ENCODE data around the gene ETV7. TPM values are rescaled to one million over a fixed set of nuclear protein-coding genes. Genes with fewer than 3 reads are reported as not detected.
A peak's percentile ranks its signal among the peaks of the same experiment; 100 is the strongest.

ETV7 gene
- total RNA-seq, 1 donor from 2014 or later: not detected

DNA sequence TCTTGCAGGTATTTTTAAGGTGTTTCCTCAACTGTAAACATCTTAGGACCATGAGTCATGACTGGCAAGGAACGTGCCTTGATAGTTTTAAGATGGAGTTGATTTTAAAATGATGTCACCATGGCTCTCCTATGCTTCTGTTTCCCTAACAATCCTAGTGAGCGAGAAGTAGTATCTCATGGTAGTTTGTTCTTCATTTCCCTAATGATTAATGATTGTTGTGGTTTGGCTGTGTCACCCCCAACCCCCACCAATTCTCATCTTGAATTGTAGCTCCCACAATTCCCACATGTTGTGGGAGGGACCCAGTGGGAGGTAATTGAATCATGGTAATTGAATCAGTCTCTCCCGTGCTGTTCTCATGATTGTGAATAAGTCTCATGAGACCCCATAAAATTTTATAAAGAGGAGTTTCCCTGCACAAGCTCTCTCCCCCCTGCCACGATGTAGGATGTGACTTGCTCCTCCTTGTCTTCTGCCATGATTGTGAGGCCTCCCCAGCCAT, 34.0 kb downstream of the ETV7 start:
- Mint-ChIP-seq H3K4me1 (ENCODE audit: low read depth, unreplicated experiment) (peaks cover 10% of the 10 kb centered on the region), H3K36me3 (ENCODE audit: unreplicated experiment) (peaks cover 7% of the 10 kb centered on the region)

DNA sequence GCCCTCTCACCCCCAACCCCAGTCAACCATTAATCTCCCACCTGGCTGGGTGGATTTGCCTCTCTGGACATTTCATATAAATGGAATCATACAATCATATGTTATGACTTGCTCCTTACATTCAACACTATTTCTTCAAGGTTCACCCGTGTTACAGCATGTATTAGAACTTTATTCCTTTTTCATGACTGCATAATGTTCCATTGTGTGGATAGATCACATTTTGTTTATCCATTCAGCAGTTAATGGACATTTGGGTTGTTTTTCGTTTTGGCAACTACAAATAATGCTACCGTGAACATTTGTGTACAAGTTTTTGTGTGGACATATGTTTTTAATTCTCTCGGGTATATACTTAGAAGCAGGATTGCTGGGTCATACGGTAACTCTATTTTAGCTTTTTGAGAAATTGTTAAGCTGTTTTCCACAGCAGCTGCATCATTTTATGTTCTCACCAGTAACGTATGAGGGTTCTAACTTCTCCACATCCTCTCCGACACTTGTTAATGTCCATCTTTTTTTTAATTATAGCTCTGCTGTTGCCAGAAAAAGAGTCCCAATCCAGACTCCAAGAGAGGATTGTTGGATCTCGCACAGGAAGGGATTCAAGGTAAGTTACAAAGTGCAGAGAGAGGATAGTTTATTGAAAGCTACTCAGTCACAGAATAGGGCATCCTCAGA, 34.9 kb downstream of the ETV7 start:
- Mint-ChIP-seq H3K4me1 (ENCODE audit: low read depth, unreplicated experiment) (peaks cover 10% of the 10 kb centered on the region), H3K36me3 (ENCODE audit: unreplicated experiment) (peaks cover 7% of the 10 kb centered on the region), H3K4me3 (ENCODE audit: unreplicated experiment) (no peak overlapping the region), H3K27ac (ENCODE audit: unreplicated experiment) (no peak overlapping the region), H3K9me3 (ENCODE audit: unreplicated experiment) (peaks cover 4% of the 10 kb centered on the region), H3K27me3 (ENCODE audit: unreplicated experiment) (peaks cover 4% of the 10 kb centered on the region)
- no peak for DNase-seq
- TF ChIP-seq, protein P1, sequence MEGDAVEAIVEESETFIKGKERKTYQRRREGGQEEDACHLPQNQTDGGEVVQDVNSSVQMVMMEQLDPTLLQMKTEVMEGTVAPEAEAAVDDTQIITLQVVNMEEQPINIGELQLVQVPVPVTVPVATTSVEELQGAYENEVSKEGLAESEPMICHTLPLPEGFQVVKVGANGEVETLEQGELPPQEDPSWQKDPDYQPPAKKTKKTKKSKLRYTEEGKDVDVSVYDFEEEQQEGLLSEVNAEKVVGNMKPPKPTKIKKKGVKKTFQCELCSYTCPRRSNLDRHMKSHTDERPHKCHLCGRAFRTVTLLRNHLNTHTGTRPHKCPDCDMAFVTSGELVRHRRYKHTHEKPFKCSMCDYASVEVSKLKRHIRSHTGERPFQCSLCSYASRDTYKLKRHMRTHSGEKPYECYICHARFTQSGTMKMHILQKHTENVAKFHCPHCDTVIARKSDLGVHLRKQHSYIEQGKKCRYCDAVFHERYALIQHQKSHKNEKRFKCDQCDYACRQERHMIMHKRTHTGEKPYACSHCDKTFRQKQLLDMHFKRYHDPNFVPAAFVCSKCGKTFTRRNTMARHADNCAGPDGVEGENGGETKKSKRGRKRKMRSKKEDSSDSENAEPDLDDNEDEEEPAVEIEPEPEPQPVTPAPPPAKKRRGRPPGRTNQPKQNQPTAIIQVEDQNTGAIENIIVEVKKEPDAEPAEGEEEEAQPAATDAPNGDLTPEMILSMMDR (IDR thresholded peaks at IDR 0.05; ENCODE audit: partially characterized antibody, unreplicated experiment): no peak

More for the DNA sequence above, 34.0 kb downstream of the ETV7 start:
- Mint-ChIP-seq H3K4me3 (ENCODE audit: unreplicated experiment) (no peak overlapping the region), H3K27ac (ENCODE audit: unreplicated experiment) (no peak overlapping the region), H3K27me3 (ENCODE audit: unreplicated experiment) (peaks cover 4% of the 10 kb centered on the region), H3K9me3 (ENCODE audit: unreplicated experiment) (peaks cover 4% of the 10 kb centered on the region)
- no peak for DNase-seq
- TF ChIP-seq, protein P1 (IDR thresholded peaks at IDR 0.05; ENCODE audit: partially characterized antibody, unreplicated experiment): no peak

DNA sequence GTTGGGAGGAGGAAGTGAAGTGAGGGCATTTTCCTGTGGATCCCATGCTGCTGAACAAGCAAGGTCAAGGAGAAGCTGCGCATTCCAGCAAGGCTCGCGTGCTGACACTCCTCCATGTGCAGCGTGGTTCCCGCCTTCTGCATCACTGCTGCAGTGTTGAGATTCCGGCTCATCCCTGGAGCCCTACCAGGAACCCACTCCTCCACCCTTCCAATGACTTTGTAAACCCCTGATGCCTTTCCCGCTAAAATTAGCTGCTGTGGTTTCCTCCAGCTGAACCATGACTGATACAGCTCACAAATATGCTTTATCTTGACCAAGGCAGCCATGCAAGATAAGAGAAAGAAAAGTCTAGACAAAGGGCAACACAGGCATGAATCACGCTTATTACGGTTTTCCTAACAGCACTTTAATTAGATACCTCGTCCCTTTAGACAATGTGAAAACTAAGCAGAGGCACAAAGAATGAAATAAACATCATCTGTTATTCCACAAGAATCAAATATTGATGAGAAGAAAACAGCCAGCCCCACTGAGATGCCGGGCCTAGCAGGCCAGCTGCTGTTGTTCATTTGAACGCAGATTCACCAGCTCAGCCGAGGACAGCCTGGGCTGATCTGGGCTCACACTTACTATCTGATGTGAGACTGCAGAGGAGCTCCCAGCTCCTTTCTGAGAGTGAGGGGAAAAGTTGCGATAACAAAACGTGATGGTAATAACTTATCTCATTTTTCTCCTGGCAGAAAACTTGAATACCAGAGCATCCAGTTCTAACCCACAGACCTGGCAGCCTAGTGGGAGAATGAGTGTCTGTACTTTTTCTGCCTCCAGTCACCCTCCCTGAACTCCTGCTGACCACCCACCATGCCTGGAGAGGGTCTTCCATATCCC, 36.5 kb downstream of the ETV7 start:
- Mint-ChIP-seq H3K27me3 (ENCODE audit: unreplicated experiment) (peaks cover 6% of the 10 kb centered on the region), H3K4me1 (ENCODE audit: low read depth, unreplicated experiment) (peaks cover 10% of the 10 kb centered on the region), H3K36me3 (ENCODE audit: unreplicated experiment) (peaks cover 7% of the 10 kb centered on the region), H3K9me3 (ENCODE audit: unreplicated experiment) (peaks cover 4% of the 10 kb centered on the region), H3K27ac (ENCODE audit: unreplicated experiment) (peak overlapping the region; percentile 64), H3K4me3 (ENCODE audit: unreplicated experiment) (no peak overlapping the region)
- TF ChIP-seq, protein P1 (IDR thresholded peaks at IDR 0.05; ENCODE audit: partially characterized antibody, unreplicated experiment): no peak
- DNase-seq: no peak

DNA sequence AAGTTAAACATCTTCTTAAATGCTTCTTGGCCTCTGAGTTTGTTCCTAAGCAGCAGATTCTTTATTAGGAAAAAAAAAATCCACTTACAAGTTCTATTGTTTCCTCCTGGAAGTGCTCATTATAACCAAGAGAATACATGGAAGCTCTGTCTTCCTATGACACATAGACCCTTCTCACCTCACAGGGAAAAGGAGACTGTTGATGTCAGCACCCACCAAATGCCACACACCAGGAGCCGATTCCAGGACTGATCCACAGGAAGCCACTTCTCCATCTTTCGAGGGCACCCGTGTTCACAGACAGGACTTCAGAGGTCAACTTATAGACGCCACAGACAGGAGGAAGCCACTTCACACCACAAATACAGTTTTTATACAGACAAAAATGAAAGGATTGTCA, 37.4 kb downstream of the ETV7 start:
- TF ChIP-seq, protein P1 (IDR thresholded peaks at IDR 0.05; ENCODE audit: partially characterized antibody, unreplicated experiment): no peak
- Mint-ChIP-seq H3K4me3 (ENCODE audit: unreplicated experiment) (no peak overlapping the region), H3K27me3 (ENCODE audit: unreplicated experiment) (peaks cover 6% of the 10 kb centered on the region), H3K27ac (ENCODE audit: unreplicated experiment) (no peak overlapping the region), H3K9me3 (ENCODE audit: unreplicated experiment) (peaks cover 4% of the 10 kb centered on the region), H3K4me1 (ENCODE audit: low read depth, unreplicated experiment) (peaks cover 10% of the 10 kb centered on the region), H3K36me3 (ENCODE audit: unreplicated experiment) (peaks cover 7% of the 10 kb centered on the region)
- no peak for DNase-seq

Data from glutamatergic neuron (in vitro differentiated cells).